ENCODE data around the gene AMN.

DNA sequence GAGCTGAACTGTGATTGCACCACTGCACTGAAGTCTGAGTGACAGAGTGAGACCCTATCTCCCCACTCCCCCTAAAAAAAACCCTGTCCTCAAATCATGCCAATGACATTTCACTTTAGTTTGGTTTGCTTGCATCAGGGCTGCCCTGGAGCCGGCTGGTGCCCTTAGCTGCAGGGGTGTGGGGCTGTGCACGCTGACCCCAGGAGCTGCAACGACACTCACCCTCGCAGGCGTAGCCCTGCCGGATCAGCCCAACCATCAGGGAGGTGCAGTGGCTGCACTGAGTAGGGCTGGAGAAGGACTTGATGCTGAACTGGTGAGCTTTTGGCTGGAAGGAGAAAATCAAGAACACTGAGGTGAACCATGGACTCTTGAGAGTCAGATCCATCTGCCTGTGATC, 29.8 kb downstream of the AMN start:
- TF ChIP-seq POLR2A (IDR thresholded peaks at IDR 0.05), result no peak
- no peak for TF ChIP-seq POLR2AphosphoS5 (IDR thresholded peaks at IDR 0.05)
- TF ChIP-seq, protein P1, sequence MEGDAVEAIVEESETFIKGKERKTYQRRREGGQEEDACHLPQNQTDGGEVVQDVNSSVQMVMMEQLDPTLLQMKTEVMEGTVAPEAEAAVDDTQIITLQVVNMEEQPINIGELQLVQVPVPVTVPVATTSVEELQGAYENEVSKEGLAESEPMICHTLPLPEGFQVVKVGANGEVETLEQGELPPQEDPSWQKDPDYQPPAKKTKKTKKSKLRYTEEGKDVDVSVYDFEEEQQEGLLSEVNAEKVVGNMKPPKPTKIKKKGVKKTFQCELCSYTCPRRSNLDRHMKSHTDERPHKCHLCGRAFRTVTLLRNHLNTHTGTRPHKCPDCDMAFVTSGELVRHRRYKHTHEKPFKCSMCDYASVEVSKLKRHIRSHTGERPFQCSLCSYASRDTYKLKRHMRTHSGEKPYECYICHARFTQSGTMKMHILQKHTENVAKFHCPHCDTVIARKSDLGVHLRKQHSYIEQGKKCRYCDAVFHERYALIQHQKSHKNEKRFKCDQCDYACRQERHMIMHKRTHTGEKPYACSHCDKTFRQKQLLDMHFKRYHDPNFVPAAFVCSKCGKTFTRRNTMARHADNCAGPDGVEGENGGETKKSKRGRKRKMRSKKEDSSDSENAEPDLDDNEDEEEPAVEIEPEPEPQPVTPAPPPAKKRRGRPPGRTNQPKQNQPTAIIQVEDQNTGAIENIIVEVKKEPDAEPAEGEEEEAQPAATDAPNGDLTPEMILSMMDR (IDR thresholded peaks at IDR 0.05), result no peak
